Calu3 (cell line): ENCODE measurements around the gene PLA1A. TPM values are rescaled to one million over a fixed set of nuclear protein-coding genes. Genes with fewer than 3 reads are reported as not detected.

Experiments used
- BruUV-seq: library from RNA; stranded (reverse); fragments of 400-500 nt; replicated peaks from 2 replicates; lab custom pipeline; 2021; lab: Mats Ljungman, UMichigan
- CTCF ChIA-PET: fragments of 300-600 bp; sonication (Branson Sonifier 250); formaldehyde crosslinking; loops from one replicate; lab custom pipeline; 2022; ENCODE audit warnings: antibody characterized with exemption; lab: Charles Lee
- DNase-seq: peaks from one replicate; pipeline ENCODE4 v3.0.0; 2022
- H3K27ac Mint-ChIP-seq: one replicate; pipeline ENCODE4 v1.8.0; 2022; ENCODE audit warnings: mixed read lengths; ENCODE audit not compliant: unreplicated experiment
- H3K27me3 Mint-ChIP-seq: one replicate; pipeline ENCODE4 v1.8.0; 2022; ENCODE audit warnings: mixed read lengths; ENCODE audit not compliant: unreplicated experiment
- H3K36me3 Mint-ChIP-seq: one replicate; pipeline ENCODE4 v1.8.0; 2022; ENCODE audit warnings: mild to moderate bottlenecking, moderate library complexity, mixed read lengths; ENCODE audit not compliant: insufficient read depth, unreplicated experiment
- H3K4me1 Mint-ChIP-seq: one replicate; pipeline ENCODE4 v1.8.0; 2022; ENCODE audit warnings: mild to moderate bottlenecking, low read depth, mixed read lengths; ENCODE audit not compliant: unreplicated experiment
- H3K4me3 Mint-ChIP-seq: one replicate; pipeline ENCODE4 v1.8.0; 2022; ENCODE audit warnings: mild to moderate bottlenecking, low read depth, moderate library complexity, mixed read lengths; ENCODE audit not compliant: unreplicated experiment
- H3K9me3 Mint-ChIP-seq: one replicate; pipeline ENCODE4 v1.8.0; 2022; ENCODE audit warnings: low read depth, mixed read lengths; ENCODE audit not compliant: unreplicated experiment
- CTCF ChIP-seq: fragments of 200-600 bp; IDR thresholded peaks from one replicate; pipeline ENCODE4 v1.8.0; 2022; ENCODE audit warnings: antibody characterized with exemption; ENCODE audit not compliant: unreplicated experiment
- intact Hi-C: fragments of 100-400 bp; cut with micrococcal nuclease; formaldehyde crosslinking; loops from one replicate; pipeline ENCODE4 v1.10.0; 2022; ENCODE audit not compliant: unreplicated experiment
- total RNA-seq: library from RNA; stranded (reverse); gene quantifications from 2 replicates; pipeline ENCODE4 v1.2.3, GENCODE V29; 2022

Gene PLA1A
- total RNA-seq, 1 experiment from 2014 or later, result 0.99 TPM

DNA sequence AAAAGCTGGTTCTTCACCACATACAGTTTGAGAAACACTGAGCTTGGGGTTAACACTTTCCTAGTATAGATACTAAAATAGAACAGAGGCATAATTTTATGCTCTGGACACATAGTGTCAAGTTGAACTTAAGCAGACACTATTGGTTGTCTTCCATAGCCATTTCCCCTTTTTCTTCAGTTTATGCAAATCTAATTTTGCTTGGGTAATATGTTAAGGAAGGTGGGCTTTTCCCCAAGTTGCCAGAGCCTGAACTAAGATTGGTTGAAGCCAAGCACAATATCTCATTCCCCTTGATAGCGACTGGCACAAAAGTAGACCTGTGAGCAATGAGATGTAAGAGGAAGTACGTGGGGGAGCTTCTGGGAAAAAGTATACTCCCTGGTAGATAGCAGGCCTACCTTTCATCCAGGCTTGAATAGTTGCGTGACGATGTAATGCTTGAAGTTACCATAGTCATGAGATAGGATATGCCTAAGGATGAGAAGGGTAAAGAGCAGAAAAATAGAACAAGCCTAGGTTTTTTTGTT lies 67.2 kb downstream of the PLA1A start:
- Mint-ChIP-seq H3K27ac (no peak overlapping the region), H3K36me3 (no peaks in the 10 kb centered on the region), H3K4me1 (no peaks in the 10 kb centered on the region), H3K27me3 (no peaks in the 10 kb centered on the region), H3K4me3 (no peak overlapping the region), H3K9me3 (no peaks in the 10 kb centered on the region)
- DNase-seq, result no peak
- no TSS peak for BruUV-seq
- intact Hi-C loops, result no loop called here
- no peak for TF ChIP-seq CTCF
- CTCF ChIA-PET, result no interaction called here

DNA sequence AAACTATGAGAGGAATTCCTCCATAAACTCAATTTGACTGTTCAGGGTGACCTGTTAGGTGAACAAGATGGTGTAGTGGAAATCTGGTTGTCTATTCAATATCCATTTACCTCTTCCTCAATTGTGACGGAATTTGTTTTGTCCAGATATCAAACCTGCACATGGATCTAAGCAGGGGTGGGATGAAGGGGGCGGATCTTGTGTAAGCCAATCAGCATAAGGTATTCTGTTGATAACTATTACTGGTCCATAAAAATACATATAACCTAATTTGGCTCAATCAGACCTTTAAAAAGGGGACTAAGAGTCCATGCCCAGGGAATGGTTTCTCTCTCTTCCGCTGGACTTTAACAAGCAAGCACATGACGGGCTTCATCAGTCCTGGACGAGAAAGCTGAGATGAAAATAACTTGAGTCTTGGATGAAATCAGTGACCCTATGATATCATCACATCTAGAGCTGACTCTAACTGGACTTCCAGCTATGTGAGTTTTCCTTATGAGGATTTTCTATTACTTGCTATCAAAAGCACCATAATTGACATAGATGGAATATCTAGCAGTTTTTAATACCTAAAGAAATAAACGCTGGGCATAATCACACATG lies 68.4 kb downstream of the PLA1A start:
- Mint-ChIP-seq H3K27ac (no peak overlapping the region), H3K36me3 (no peaks in the 10 kb centered on the region), H3K4me1 (no peaks in the 10 kb centered on the region), H3K9me3 (no peaks in the 10 kb centered on the region), H3K4me3 (no peak overlapping the region), H3K27me3 (no peaks in the 10 kb centered on the region)
- CTCF ChIA-PET, result interaction anchor here (0.6 kb wide), 1 partner anchor 1225 kb away, joined by 4 read pairs; no protein-coding TSS in a partner anchor
- BruUV-seq, result no TSS peak
- no peak for DNase-seq
- intact Hi-C loops, result no loop called here
- TF ChIP-seq CTCF, result no peak

DNA sequence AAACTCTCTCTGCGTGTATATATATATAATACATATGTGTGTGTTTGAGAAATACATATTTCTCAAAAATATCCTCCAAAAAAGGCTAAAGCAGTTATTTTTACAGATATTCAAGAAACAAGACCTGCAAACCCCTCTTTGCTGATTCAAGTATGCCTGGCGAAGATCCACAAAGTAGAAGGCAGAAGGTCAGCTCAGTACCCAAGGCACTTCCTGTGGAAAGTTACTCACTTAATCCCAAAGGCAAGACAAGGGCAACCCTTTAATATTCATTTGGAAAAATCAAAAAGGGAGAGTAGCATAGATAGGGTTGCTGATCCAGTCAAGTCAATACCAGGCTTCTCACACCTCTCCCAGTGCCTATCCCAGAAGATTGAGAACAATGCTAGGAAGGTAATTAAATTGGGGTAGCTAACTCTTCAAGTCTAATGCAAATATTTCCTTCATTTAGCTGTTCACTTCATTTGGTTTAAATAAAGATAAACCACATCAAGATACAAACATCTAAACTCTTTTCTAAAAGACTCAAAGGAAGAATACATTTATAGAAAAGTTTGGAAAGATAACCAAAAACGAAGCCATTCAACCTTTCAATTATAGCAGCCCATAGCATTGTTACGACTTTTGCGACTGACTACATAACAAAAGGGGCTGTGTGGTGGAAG lies 72.4 kb downstream of the PLA1A start:
- Mint-ChIP-seq H3K4me1 (no peaks in the 10 kb centered on the region), H3K9me3 (no peaks in the 10 kb centered on the region), H3K27me3 (no peaks in the 10 kb centered on the region), H3K4me3 (no peak overlapping the region), H3K27ac (no peak overlapping the region), H3K36me3 (no peaks in the 10 kb centered on the region)
- intact Hi-C loops, result loop anchor here (10.0 kb wide), 1 partner anchor 205 kb away; the partner anchor contains the start of genes POGLUT1 and TMEM39A
- no TSS peak for BruUV-seq
- DNase-seq, result no peak
- TF ChIP-seq CTCF, result no peak
- CTCF ChIA-PET, result no interaction called here

- no peak for DNase-seq
- CTCF ChIA-PET, result no interaction called here
- H3K4me3 Mint-ChIP-seq, result no peak overlapping the region
- intact Hi-C loops, result loop anchor here (10.0 kb wide), 1 partner anchor 208 kb away; the partner anchor contains the start of genes POGLUT1 and TMEM39A
- no TSS peak for BruUV-seq
- no peaks in the 10 kb centered on the region for H3K27me3 Mint-ChIP-seq
- H3K27ac Mint-ChIP-seq, result no peak overlapping the region
- no peak for TF ChIP-seq CTCF
- H3K36me3 Mint-ChIP-seq, result peaks cover 13% of the 10 kb centered on the region
- no peaks in the 10 kb centered on the region for H3K9me3 Mint-ChIP-seq
- no peaks in the 10 kb centered on the region for H3K4me1 Mint-ChIP-seq
Observed at GRCh38 chr3:119672776-119673175, 75.1 kb downstream of the PLA1A start.
